ENCODE results near the gene ANKRD27. TPM values are rescaled to one million over a fixed set of nuclear protein-coding genes. Genes with fewer than 3 reads are reported as not detected.

Gene ANKRD27
- total RNA-seq, 2 donors from 2014 or later = 18.8 to 22.4 TPM

GRCh38 chr19:32555786-32556185, 119.2 kb downstream of the ANKRD27 start:
- Histone ChIP-seq H3K27me3 (no peaks in the 10 kb centered on the region), H3K4me3 (no peak overlapping the region), H3K9me3 (no peaks in the 10 kb centered on the region), H3K4me1 (no peaks in the 10 kb centered on the region), H3K36me3 (no peaks in the 10 kb centered on the region), H3K27ac (no peak overlapping the region)
- no peak for DNase-seq (ENCODE audit: low spot score)
- no peak for TF ChIP-seq CTCF (IDR thresholded peaks at IDR 0.05)

- no peak for DNase-seq (ENCODE audit: low spot score)
- Histone ChIP-seq H3K9me3 (no peaks in the 10 kb centered on the region), H3K27ac (no peak overlapping the region), H3K4me1 (no peaks in the 10 kb centered on the region), H3K27me3 (no peaks in the 10 kb centered on the region), H3K4me3 (no peak overlapping the region), H3K36me3 (no peaks in the 10 kb centered on the region)
- TF ChIP-seq CTCF (IDR thresholded peaks at IDR 0.05) = no peak
Observed at GRCh38 chr19:32550666-32551065, 124.3 kb downstream of the ANKRD27 start.

Other genes with a start within 250 kb of the ANKRD27 start
- gene PDCD5, start 94.0 kb downstream of the ANKRD27 start, total RNA-seq = 100 to 1,000 TPM; 144 to 191 TPM
- gene RGS9BP, start 668 bp upstream of the ANKRD27 start, total RNA-seq = 10 to 100 TPM in 1 of 2 donors, 1 to 10 TPM in 1; 2.5 to 15.3 TPM
- 10 to 100 TPM in 1 of 2 donors, 1 to 10 TPM in 1; 9.1 to 18.0 TPM for gene NUDT19, start 16.6 kb upstream of the ANKRD27 start, total RNA-seq
- gene TDRD12, start 44.6 kb upstream of the ANKRD27 start, total RNA-seq = under 1 TPM; 0.28 to 0.96 TPM
- not detected for gene SLC7A9, start 194.6 kb upstream of the ANKRD27 start, total RNA-seq